ENCODE results near the gene AFAP1L1.
"Not testable (repeated sequence)": the region's sequence is repeated elsewhere in the genome, so short reads cannot be mapped to it uniquely, and the experiment has no call there.

The AFAP1L1 gene

DNA sequence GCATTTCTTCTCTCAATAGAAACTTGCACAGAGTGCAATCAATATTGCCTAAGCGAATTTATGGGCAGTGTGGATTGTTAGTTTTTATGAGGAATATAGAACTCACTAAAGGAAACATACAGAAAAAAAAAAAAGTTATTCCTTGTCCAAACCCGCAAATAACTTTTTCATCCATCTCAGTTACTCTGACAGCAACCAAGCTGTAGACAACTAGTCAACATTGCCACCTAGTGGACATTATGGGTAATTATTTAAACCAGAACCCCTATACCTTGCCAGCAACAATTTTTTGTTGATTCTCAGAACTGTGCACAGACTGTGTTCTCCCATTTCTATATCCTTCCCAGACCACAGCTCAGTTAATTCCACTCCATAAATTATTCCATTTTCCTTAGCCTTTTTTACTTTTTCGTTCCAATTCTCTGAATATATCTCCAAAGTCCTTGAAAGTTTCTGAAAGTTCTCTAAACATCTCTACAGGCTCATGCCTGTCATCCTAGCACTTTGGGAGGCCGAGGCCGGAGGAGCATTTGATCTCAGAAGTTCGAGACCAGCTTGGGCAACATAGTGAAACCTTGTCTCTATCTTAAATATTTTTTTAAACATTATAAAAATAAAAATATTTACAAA, 2.6 kb upstream of the AFAP1L1 start:
- no peak overlapping the region for H3K4me3 ChIP-seq (ENCODE audit: low read length)
- peak; percentile 67 for TF ChIP-seq CTCF (conservative IDR thresholded peaks at IDR 0.05; ENCODE audit: low read depth, low read length)
- no peak for DNase-seq (ENCODE audit: low read depth)

- DNase-seq (ENCODE audit: low read depth): no peak
- H3K4me3 ChIP-seq (ENCODE audit: low read length): peak overlapping the region; percentile 44
- no peak for TF ChIP-seq CTCF (conservative IDR thresholded peaks at IDR 0.05; ENCODE audit: low read depth, low read length)
Observed at GRCh38 chr5:149271195-149271715, 404 bp upstream of the AFAP1L1 start.

DNA sequence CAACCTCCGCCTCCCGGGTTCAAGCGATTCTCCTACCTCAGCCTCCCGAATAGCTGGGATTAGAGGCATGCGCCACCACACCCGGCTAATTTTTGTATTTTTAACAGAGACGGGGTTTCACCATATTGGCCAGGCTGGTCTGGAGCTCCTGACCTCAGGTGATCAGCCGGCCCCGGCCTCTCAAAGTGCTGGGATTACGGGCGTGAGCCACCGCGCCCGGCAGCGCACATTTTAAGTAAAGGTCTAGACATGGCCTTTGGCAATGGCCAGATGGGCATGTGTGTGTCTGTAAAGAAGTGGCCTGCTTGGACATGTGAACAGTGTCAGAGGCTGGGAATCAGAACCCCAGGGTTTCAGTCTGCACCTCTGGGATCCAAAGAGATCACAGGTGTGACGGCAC, 1.1 kb downstream of the AFAP1L1 start:
- not testable (repeated sequence) for DNase-seq (ENCODE audit: low read depth); H3K4me3 ChIP-seq (ENCODE audit: low read length)

DNA sequence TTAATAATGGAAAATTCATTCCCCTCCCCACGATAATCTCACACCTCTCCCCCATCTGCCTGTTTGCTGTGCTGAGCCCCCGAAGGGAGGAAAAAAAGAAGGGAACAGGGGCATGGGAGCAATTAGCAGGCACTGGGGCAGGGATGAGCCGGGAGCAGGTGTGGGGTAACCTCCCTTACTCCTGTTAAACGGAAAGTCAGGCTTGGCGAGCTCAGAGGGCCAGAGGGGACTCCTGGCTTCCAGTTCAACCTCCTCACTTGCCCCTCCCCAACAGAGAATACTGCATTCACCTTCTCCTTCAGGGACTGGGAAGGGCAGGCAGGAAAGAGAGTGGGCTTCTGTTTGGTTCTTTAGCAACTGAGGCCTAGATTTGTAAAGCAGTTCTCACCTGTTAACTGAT, 1.6 kb downstream of the AFAP1L1 start:
- H3K4me3 ChIP-seq (ENCODE audit: low read length): no peak overlapping the region
- no peak for DNase-seq (ENCODE audit: low read depth)
- no peak for TF ChIP-seq CTCF (conservative IDR thresholded peaks at IDR 0.05; ENCODE audit: low read depth, low read length)

DNA sequence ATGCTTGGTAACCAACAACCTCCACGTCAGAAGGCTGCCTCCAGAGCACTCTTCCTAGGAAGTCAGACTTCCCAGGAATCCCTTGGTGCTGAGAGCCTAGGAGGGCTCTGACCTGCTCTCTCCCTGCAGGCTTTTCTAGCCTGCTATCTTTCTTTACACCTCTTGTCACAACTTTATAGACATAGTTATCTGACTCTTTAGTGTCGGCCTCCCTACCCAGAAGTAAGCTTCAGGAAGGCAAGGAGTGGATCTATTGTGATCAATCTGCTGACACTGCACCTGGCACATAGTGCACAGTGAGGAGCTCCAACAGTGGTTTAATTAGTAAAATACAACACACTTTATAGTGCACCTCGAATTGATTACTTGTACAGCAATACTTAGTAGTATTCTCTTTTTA, 2.3 kb downstream of the AFAP1L1 start:
- DNase-seq (ENCODE audit: low read depth): no peak
- TF ChIP-seq CTCF (conservative IDR thresholded peaks at IDR 0.05; ENCODE audit: low read depth, low read length): no peak
- no peak overlapping the region for H3K4me3 ChIP-seq (ENCODE audit: low read length)

DNA sequence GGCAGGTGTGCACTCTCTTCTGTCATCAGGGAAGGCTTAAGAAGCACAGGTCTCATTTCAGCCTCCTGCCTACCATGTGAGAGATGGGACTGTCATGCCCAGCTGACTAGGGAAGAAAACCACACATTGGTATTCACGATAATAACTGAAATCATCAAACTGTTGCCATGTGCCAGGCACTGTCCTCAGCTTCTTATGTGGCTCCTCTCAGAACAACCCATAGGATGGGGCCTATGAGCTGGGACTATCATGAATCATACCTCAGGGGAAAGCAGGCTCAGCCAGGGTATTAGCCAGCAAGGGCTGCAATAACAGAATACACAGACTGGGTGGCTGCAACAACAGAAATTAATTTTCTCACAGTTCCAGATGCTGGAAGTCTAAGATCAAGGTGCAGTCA, 3.3 kb downstream of the AFAP1L1 start:
- no peak for TF ChIP-seq CTCF (conservative IDR thresholded peaks at IDR 0.05; ENCODE audit: low read depth, low read length)
- DNase-seq (ENCODE audit: low read depth): no peak

GRCh38 chr5:149277801-149278200, 6.1 kb downstream of the AFAP1L1 start:
- H3K4me3 ChIP-seq (ENCODE audit: low read length): no peak overlapping the region
- no peak for DNase-seq (ENCODE audit: low read depth)

More for the DNA sequence above, 3.3 kb downstream of the AFAP1L1 start:
- no peak overlapping the region for H3K4me3 ChIP-seq (ENCODE audit: low read length)

More at GRCh38 chr5:149277801-149278200, 6.1 kb downstream of the AFAP1L1 start:
- TF ChIP-seq CTCF (conservative IDR thresholded peaks at IDR 0.05; ENCODE audit: low read depth, low read length): no peak

All from retinal pigment epithelial cell (primary cell).